Mesenchymal stem cell (in vitro differentiated cells and primary cell): Measurements from ENCODE around the gene CMTM5.
"Not testable (repeated sequence)": the region's sequence is repeated elsewhere in the genome, so short reads cannot be mapped to it uniquely, and the experiment has no call there.

Experiments
- DNase-seq: peaks from one replicate; pipeline ENCODE4 v3.0.0-alpha.2; 2013
- H2AFZ ChIP-seq: one replicate; pipeline ENCODE4 v1.6.1; 2013; ENCODE audit warnings: low read depth, mild to moderate bottlenecking, control low read depth, inconsistent platforms, low read length, moderate library complexity
- H2AK5ac ChIP-seq: 2 replicates; pipeline ENCODE4 v1.6.1; 2013; ENCODE audit warnings: low read length, moderate library complexity, mild to moderate bottlenecking, inconsistent platforms; ENCODE audit not compliant: severe bottlenecking
- H2BK120ac ChIP-seq: one replicate; pipeline ENCODE4 v1.6.1; 2013; ENCODE audit warnings: low read depth, mild to moderate bottlenecking, inconsistent platforms, low read length, moderate library complexity
- H2BK12ac ChIP-seq, 2 experiments: one replicate each; pipeline ENCODE4 v1.6.1; 2013; ENCODE audit warnings: inconsistent platforms in 2 of 2, low read length in 2 of 2, mild to moderate bottlenecking in 2 of 2, moderate library complexity in 2 of 2, control low read depth in 1 of 2
- H2BK15ac ChIP-seq: one replicate; pipeline ENCODE4 v1.6.1; 2013; ENCODE audit warnings: mild to moderate bottlenecking, low read depth, inconsistent platforms; ENCODE audit not compliant: poor library complexity, severe bottlenecking
- H2BK5ac ChIP-seq: 2 replicates; pipeline ENCODE4 v1.6.1; 2013; ENCODE audit warnings: low read depth, mild to moderate bottlenecking, low read length, control low read depth, inconsistent platforms; ENCODE audit not compliant: poor library complexity, severe bottlenecking
- H3K14ac ChIP-seq, 2 experiments: one replicate each; pipeline ENCODE4 v1.6.1; 2013; ENCODE audit warnings: inconsistent platforms in 2 of 2, low read length in 2 of 2, control low read depth in 1 of 2, mild to moderate bottlenecking in 1 of 2, moderate library complexity in 1 of 2
- H3K18ac ChIP-seq, 2 experiments: one replicate each; pipeline ENCODE4 v1.6.1; 2013; ENCODE audit warnings: inconsistent platforms in 2 of 2, low read length in 2 of 2, control low read depth in 1 of 2, low read depth in 1 of 2, mild to moderate bottlenecking in 1 of 2
- H3K23ac ChIP-seq, 2 experiments: one replicate each; pipeline ENCODE4 v1.6.1; 2013; ENCODE audit warnings: inconsistent platforms in 2 of 2, low read length in 2 of 2, mild to moderate bottlenecking in 2 of 2, moderate library complexity in 2 of 2, control low read depth in 1 of 2
- H3K27ac ChIP-seq: 2 replicates; pipeline ENCODE4 v1.5.1; 2013; ENCODE audit warnings: mild to moderate bottlenecking, moderate library complexity, low read length, control low read depth, inconsistent platforms; ENCODE audit not compliant: poor library complexity, severe bottlenecking
- H3K27me3 ChIP-seq, 2 experiments: 2 replicates each; pipeline versions ENCODE4 v1.6.1 to v1.7.0; 2013; ENCODE audit warnings: low read length in 2 of 2, mild to moderate bottlenecking in 2 of 2, moderate library complexity in 2 of 2, control low read depth in 1 of 2, inconsistent platforms in 1 of 2; ENCODE audit not compliant: control insufficient read depth in 1 of 2, insufficient read depth in 1 of 2
- H3K36me3 ChIP-seq, 2 experiments: 2 replicates each; pipeline versions ENCODE4 v1.6.1 to v1.7.0; 2013; ENCODE audit warnings: low read length in 2 of 2, control low read depth in 1 of 2, inconsistent platforms in 1 of 2, low read depth in 1 of 2, mild to moderate bottlenecking in 1 of 2; ENCODE audit not compliant: insufficient read depth in 2 of 2, control insufficient read depth in 1 of 2
- H3K4ac ChIP-seq, 2 experiments: one replicate each; pipeline ENCODE4 v1.6.1; 2013; ENCODE audit warnings: inconsistent platforms in 2 of 2, low read length in 2 of 2, mild to moderate bottlenecking in 2 of 2, moderate library complexity in 2 of 2, control low read depth in 1 of 2, low read depth in 1 of 2
- H3K4me1 ChIP-seq: 2 replicates; pipeline ENCODE4 v1.6.1; 2013; ENCODE audit warnings: low read depth, low read length, control low read depth; ENCODE audit not compliant: control insufficient read depth, insufficient read depth
- H3K4me2 ChIP-seq: 2 replicates; pipeline ENCODE4 v1.6.1; 2013; ENCODE audit warnings: low read length, mild to moderate bottlenecking, inconsistent platforms; ENCODE audit not compliant: poor library complexity, severe bottlenecking
- H3K4me3 ChIP-seq, 2 experiments: 2 replicates each; pipeline versions ENCODE4 v1.5.1 to v1.7.0; 2013; ENCODE audit warnings: low read length in 2 of 2, mild to moderate bottlenecking in 2 of 2, control low read depth in 1 of 2, low read depth in 1 of 2; ENCODE audit not compliant: insufficient read depth in 1 of 2
- H3K79me1 ChIP-seq: replicated peaks from 2 replicates; pipeline ENCODE4 v1.6.1; 2013; ENCODE audit warnings: mild to moderate bottlenecking, control low read depth, low read length, inconsistent platforms; ENCODE audit not compliant: poor library complexity, severe bottlenecking
- H3K9ac ChIP-seq: 2 replicates; pipeline ENCODE4 v1.7.0; 2013; ENCODE audit warnings: mild to moderate bottlenecking, low read length, moderate library complexity
- H3K9me3 ChIP-seq: 2 replicates; pipeline ENCODE4 v1.7.0; 2013; ENCODE audit warnings: mild to moderate bottlenecking, low read length; ENCODE audit not compliant: control insufficient read depth
- H4K8ac ChIP-seq: one replicate; pipeline ENCODE4 v1.6.1; 2013; ENCODE audit warnings: inconsistent platforms, mild to moderate bottlenecking, low read length, moderate library complexity
- H4K91ac ChIP-seq: one replicate; pipeline ENCODE4 v1.6.1; 2013; ENCODE audit warnings: mild to moderate bottlenecking, low read length, inconsistent platforms
- WGBS: methylation state at CpG from one replicate; pipeline ENCODE4 v1.1.7; 2013; ENCODE audit warnings: mixed read lengths; 5-methylcytosine and 5-hydroxymethylcytosine counted together

The CMTM5 gene

DNA sequence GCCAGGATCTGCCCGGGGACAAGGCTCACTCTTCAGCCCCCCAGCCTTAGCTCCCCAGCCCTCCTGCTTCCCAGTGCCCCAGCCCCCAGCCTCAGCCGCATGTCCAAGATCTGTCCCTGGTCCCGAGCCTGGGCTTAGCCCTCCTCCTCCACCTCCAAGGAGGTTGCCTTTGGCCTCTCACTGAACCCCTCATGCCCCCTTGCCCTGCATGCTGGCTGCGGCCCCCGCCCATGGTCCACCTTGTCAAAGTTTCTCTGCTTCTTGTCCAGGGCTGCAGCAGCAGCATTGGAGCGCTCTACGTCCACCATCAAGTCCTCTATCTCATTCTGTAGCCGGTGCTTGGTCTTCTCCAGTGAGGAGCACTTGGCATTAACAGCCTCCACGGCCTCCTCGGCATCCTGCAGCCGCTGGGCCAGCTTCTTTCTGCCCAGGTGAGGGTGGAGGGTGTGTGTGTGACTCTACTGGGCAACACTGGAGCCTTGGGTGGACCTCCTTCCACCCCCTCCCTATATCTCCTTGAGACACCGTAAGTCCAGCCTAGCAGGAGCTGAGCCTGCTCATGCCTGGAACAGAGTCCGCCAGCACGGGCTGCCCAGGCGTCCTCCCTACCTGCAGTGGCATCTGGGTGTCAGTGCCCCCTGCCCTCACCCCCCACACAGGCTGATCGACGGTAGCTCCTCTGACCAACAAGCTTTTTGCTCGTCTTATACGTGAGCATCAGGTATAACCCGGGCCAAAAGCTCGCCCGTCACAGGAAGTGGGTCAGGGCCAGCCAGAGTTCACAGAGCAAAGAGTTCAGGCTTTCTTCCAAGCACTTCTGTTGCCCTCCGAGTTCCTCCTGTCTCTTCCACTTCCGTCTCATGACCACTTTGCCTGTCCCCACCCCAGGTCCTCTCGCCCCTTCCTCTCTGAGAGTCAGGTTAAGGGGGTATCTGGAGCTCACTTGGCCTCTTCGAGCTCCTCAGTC is 11.4 kb downstream of the CMTM5 start:
- Histone ChIP-seq H3K27ac (no peak overlapping the region), H3K9ac (no peak overlapping the region), H3K14ac (no peak overlapping the region), H3K4me1 (no peaks in the 10 kb centered on the region), H3K36me3 (no peaks in the 10 kb centered on the region), H2BK12ac (no peak overlapping the region), H2AK5ac (no peak overlapping the region), H2AFZ (no peak overlapping the region), H3K23ac (no peak overlapping the region), H2BK5ac (no peak overlapping the region), H3K4ac (no peak overlapping the region), H3K79me1 (no peaks in the 10 kb centered on the region), H3K4me2 (no peak overlapping the region), H3K9me3 (no peaks in the 10 kb centered on the region), H2BK120ac (no peak overlapping the region), H3K27me3 (peaks cover 57 to 79% of the 10 kb centered on the region in 2 experiments), H4K91ac (no peak overlapping the region), H3K4me3 (no peak overlapping the region), H4K8ac (no peak overlapping the region), H3K18ac (no peak overlapping the region), H2BK15ac (no peak overlapping the region)
- WGBS = 86% methylated on average over 26 of the region's 26 CpGs
- no peak for DNase-seq

DNA sequence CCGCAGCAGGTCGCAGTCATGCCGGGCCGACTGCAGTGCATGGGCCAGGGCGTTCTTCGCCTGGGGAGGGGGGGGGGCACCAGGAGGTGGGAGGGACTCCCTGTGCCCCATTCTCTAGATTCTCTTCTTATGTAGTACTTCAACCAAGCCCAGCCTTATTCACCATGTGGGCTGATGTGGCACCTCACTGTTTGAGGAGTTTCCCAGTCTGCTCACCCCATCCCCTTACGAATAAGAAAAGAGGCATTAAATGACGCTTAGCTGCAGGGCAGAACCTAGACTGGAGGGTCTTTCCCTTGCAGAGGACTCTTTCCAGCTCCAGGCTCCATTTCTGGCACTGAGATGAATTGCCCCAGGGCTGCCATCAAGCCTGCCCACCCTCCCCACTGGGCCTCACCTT is 12.2 kb downstream of the CMTM5 start:
- no peak overlapping the region for H3K4me3 ChIP-seq
- no peak overlapping the region for H2BK12ac ChIP-seq
- no peak overlapping the region for H2BK120ac ChIP-seq
- H2BK5ac ChIP-seq = no peak overlapping the region
- H2BK15ac ChIP-seq = no peak overlapping the region
- H4K91ac ChIP-seq = no peak overlapping the region
- no peak overlapping the region for H3K18ac ChIP-seq
- no peak overlapping the region for H4K8ac ChIP-seq
- H3K9ac ChIP-seq = no peak overlapping the region
- no peaks in the 10 kb centered on the region for H3K4me1 ChIP-seq
- H3K4me2 ChIP-seq = no peak overlapping the region
- no peaks in the 10 kb centered on the region for H3K9me3 ChIP-seq
- no peak overlapping the region for H3K27ac ChIP-seq
- no peak overlapping the region for H2AK5ac ChIP-seq
- H3K4ac ChIP-seq = no peak overlapping the region
- no peak overlapping the region for H3K23ac ChIP-seq
- DNase-seq = no peak
- no peaks in the 10 kb centered on the region for H3K79me1 ChIP-seq
- no peak overlapping the region for H2AFZ ChIP-seq
- no peaks in the 10 kb centered on the region for H3K36me3 ChIP-seq
- WGBS = 100% methylated on average over 4 of the region's 8 CpGs
- H3K14ac ChIP-seq = no peak overlapping the region
- peaks cover 60 to 79% of the 10 kb centered on the region in 2 experiments for H3K27me3 ChIP-seq

DNA sequence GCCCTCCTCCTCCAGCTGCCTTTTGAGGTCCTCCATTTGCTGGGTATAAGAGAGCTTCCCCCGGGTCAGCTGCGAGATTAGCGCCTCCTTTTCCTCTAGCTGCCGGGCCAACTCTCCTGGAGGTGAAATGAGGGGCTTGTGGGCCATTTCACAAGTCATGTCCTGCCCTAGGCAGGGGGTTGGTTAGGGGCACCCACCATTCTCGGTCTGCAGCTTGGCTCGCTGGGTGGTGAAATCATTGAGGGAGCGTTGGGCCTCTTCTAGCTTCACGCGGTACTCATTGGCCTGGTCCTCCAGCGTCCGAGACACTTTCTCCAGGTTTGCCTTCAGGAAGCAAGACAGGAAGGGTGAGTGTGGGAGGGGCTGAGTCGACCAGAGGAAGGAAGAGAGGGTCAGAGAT is 12.6 kb downstream of the CMTM5 start:
- WGBS = 86% methylated on average over 12 of the region's 12 CpGs
- Histone ChIP-seq H2AFZ (no peak overlapping the region), H3K4me1 (no peaks in the 10 kb centered on the region)

DNA sequence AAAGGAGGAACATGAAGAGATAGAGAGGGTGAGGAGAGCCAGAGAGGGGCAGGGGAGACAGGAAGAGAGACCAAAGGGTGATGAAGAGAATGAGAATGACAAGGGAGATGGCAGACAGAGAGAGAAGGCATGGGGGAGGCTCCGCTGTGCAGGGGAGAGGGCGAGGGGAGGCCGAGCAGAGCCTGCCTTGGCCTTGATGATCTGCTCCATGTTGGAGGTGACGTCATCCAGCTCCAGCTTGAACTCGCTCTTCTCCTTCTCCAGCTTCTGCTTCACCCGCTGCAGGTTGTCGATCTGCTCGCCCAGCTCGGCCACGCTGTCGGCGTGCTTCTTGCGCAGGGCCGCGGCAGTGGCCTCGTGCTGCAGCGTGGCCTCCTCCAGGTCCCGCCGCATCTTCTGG is 13.0 kb downstream of the CMTM5 start:
- not testable (repeated sequence) for H2BK12ac ChIP-seq, H2AK5ac ChIP-seq, H3K4ac ChIP-seq, H3K4me1 ChIP-seq, H2BK15ac ChIP-seq, H3K23ac ChIP-seq, H3K9ac ChIP-seq, H3K27ac ChIP-seq, H2BK120ac ChIP-seq, H2AFZ ChIP-seq, H4K8ac ChIP-seq, H3K4me2 ChIP-seq, H3K18ac ChIP-seq, H3K14ac ChIP-seq, H4K91ac ChIP-seq, H3K4me3 ChIP-seq, H2BK5ac ChIP-seq, H3K36me3 ChIP-seq, H3K9me3 ChIP-seq, H3K79me1 ChIP-seq, DNase-seq
- no CpG with 5 or more reads among the region's 19 CpGs for WGBS
- H3K27me3 ChIP-seq = peaks cover 54 to 75% of the 10 kb centered on the region in 2 experiments

More for the DNA sequence above, 12.6 kb downstream of the CMTM5 start:
- H2AK5ac ChIP-seq = no peak overlapping the region
- DNase-seq = no peak
- H3K79me1 ChIP-seq = no peaks in the 10 kb centered on the region
- H4K91ac ChIP-seq = no peak overlapping the region
- H2BK15ac ChIP-seq = no peak overlapping the region
- H3K18ac ChIP-seq = no peak overlapping the region
- H2BK5ac ChIP-seq = no peak overlapping the region
- no peak overlapping the region for H3K23ac ChIP-seq
- no peaks in the 10 kb centered on the region for H3K9me3 ChIP-seq
- peaks cover 59 to 78% of the 10 kb centered on the region in 2 experiments for H3K27me3 ChIP-seq
- no peak overlapping the region for H2BK12ac ChIP-seq
- no peak overlapping the region for H3K27ac ChIP-seq
- H3K14ac ChIP-seq = no peak overlapping the region
- no peak overlapping the region for H3K4ac ChIP-seq
- H3K4me2 ChIP-seq = no peak overlapping the region
- no peaks in the 10 kb centered on the region for H3K36me3 ChIP-seq
- H2BK120ac ChIP-seq = no peak overlapping the region
- H3K4me3 ChIP-seq = no peak overlapping the region
- no peak overlapping the region for H4K8ac ChIP-seq
- no peak overlapping the region for H3K9ac ChIP-seq
